Endodermal cell (in vitro differentiated cells): ENCODE measurements around the gene CD44. TPM values are rescaled to one million over a fixed set of nuclear protein-coding genes. Genes with fewer than 3 reads are reported as not detected.

Experiments used
- DNase-seq: peaks from one replicate; pipeline ENCODE4 v3.0.0-alpha.2; 2017
- H3K27ac ChIP-seq: 2 replicates; pipeline ENCODE4 v1.5.1; 2013; ENCODE audit warnings: mild to moderate bottlenecking, low read depth, low read length, moderate library complexity
- H3K27me3 ChIP-seq: 2 replicates; pipeline ENCODE4 v1.6.1; 2013; ENCODE audit warnings: mild to moderate bottlenecking, low read length, moderate library complexity; ENCODE audit not compliant: insufficient read depth, control insufficient read depth, poor library complexity, severe bottlenecking
- H3K36me3 ChIP-seq: 2 replicates; pipeline ENCODE4 v1.7.0; 2013; ENCODE audit warnings: mild to moderate bottlenecking, low read length, moderate library complexity; ENCODE audit not compliant: control insufficient read depth, insufficient read depth
- H3K4me1 ChIP-seq: one replicate; pipeline ENCODE4 v1.7.0; 2013; ENCODE audit warnings: low read length; ENCODE audit not compliant: control insufficient read depth, insufficient read depth
- H3K4me3 ChIP-seq: 2 replicates; pipeline ENCODE4 v1.5.1; 2013; ENCODE audit warnings: mild to moderate bottlenecking, low read length, moderate library complexity
- H3K9ac ChIP-seq: 2 replicates; pipeline ENCODE4 v1.6.1; 2013; ENCODE audit warnings: mild to moderate bottlenecking, low read length, moderate library complexity; ENCODE audit not compliant: poor library complexity, severe bottlenecking; ENCODE audit errors: extremely low read depth
- H3K9me3 ChIP-seq: 2 replicates; pipeline ENCODE4 v1.6.1; 2013; ENCODE audit warnings: mild to moderate bottlenecking, low read length, moderate library complexity; ENCODE audit not compliant: control insufficient read depth
- H3K27ac Mint-ChIP-seq: 2 replicates; pipeline ENCODE4 v1.8.0; 2020; ENCODE audit warnings: mixed read lengths
- H3K27me3 Mint-ChIP-seq: 2 replicates; pipeline ENCODE4 v1.8.0; 2021; ENCODE audit warnings: mild to moderate bottlenecking, mixed read lengths; ENCODE audit not compliant: insufficient read depth
- H3K36me3 Mint-ChIP-seq: 2 replicates; pipeline ENCODE4 v1.8.0; 2020; ENCODE audit warnings: low read depth, mixed read lengths
- H3K4me1 Mint-ChIP-seq: 2 replicates; pipeline ENCODE4 v1.8.0; 2020; ENCODE audit warnings: mixed read lengths
- H3K4me3 Mint-ChIP-seq: 2 replicates; pipeline ENCODE4 v1.8.0; 2020; ENCODE audit warnings: mild to moderate bottlenecking, moderate library complexity, mixed read lengths
- H3K9me3 Mint-ChIP-seq: 2 replicates; pipeline ENCODE4 v1.8.0; 2020; ENCODE audit warnings: mild to moderate bottlenecking, mixed read lengths
- CTCF ChIP-seq: fragments of 200-600 bp; sonication (generic); conservative IDR thresholded peaks from 2 replicates; pipeline ENCODE4 v1.5.0; 2021; ENCODE audit warnings: antibody characterized with exemption, mild to moderate bottlenecking
- WGBS, 2 experiments: methylation state at CpG; one replicate each; pipeline versions ENCODE4 v1.1.5 to v1.1.7; 2013; ENCODE audit warnings: missing lambda C conversion rate in 2 of 2, mixed read lengths in 1 of 2; ENCODE audit not compliant: insufficient coverage in 1 of 2, insufficient read length in 1 of 2; 5-methylcytosine and 5-hydroxymethylcytosine counted together
- total RNA-seq, 2 donors: library from RNA; stranded (reverse); fragmentation: NEBNext Ultra II Directional in 1 of 2; extraction: Animal tissue kit (Norgen Biotek cat#: 25700) in 1 of 2; gene quantifications; 2 replicates in 1 of 2; 3 replicates in 1 of 2; pipeline ENCODE4 v1.2.1, GENCODE V29; 2021

CD44 gene
- total RNA-seq, 2 donors from 2014 or later = 1.2 to 4.6 TPM

- Mint-ChIP-seq H3K27me3 (peaks cover 4% of the 10 kb centered on the region), H3K4me1 (no peaks in the 10 kb centered on the region), H3K9me3 (no peaks in the 10 kb centered on the region), H3K36me3 (no peaks in the 10 kb centered on the region), H3K4me3 (no peak overlapping the region), H3K27ac (no peak overlapping the region)
- 67% methylated on average over 2 of the region's 2 CpGs; no CpG with 5 or more reads in 1 of the 2 experiments for WGBS, 2 experiments
- Histone ChIP-seq H3K9ac (no peak overlapping the region), H3K27ac (no peak overlapping the region), H3K27me3 (no peaks in the 10 kb centered on the region), H3K4me3 (no peak overlapping the region), H3K36me3 (no peaks in the 10 kb centered on the region), H3K9me3 (no peaks in the 10 kb centered on the region), H3K4me1 (no peaks in the 10 kb centered on the region)
- DNase-seq = no peak
- no peak for TF ChIP-seq CTCF
Observed at GRCh38 chr11:35257281-35257680, 118.3 kb downstream of the CD44 start.

GRCh38 chr11:35259529-35259928, 120.6 kb downstream of the CD44 start:
- no peak for TF ChIP-seq CTCF
- no peak overlapping the region for H3K9ac ChIP-seq
- no peak for DNase-seq
- H3K27me3 ChIP-seq = no peaks in the 10 kb centered on the region
- Mint-ChIP-seq H3K27ac (no peak overlapping the region), H3K36me3 (no peaks in the 10 kb centered on the region), H3K4me3 (no peak overlapping the region), H3K27me3 (peaks cover 2% of the 10 kb centered on the region), H3K4me1 (no peaks in the 10 kb centered on the region), H3K9me3 (no peaks in the 10 kb centered on the region)
- no peak overlapping the region for H3K4me3 ChIP-seq
- no peaks in the 10 kb centered on the region for H3K9me3 ChIP-seq
- H3K27ac ChIP-seq = no peak overlapping the region
- WGBS, 2 experiments = 80 to 88% methylated on average over 1 of the region's 2 CpGs
- H3K4me1 ChIP-seq = no peaks in the 10 kb centered on the region
- H3K36me3 ChIP-seq = no peaks in the 10 kb centered on the region

GRCh38 chr11:35260342-35260985, 121.5 kb downstream of the CD44 start:
- H3K4me3 Mint-ChIP-seq = no peak overlapping the region
- no peak for TF ChIP-seq CTCF
- peaks cover under 1% of the 10 kb centered on the region for H3K4me1 Mint-ChIP-seq
- no peak overlapping the region for H3K27ac Mint-ChIP-seq
- Histone ChIP-seq H3K4me1 (peaks cover under 1% of the 10 kb centered on the region), H3K9me3 (no peaks in the 10 kb centered on the region), H3K4me3 (no peak overlapping the region), H3K36me3 (no peaks in the 10 kb centered on the region), H3K27me3 (no peaks in the 10 kb centered on the region), H3K9ac (no peak overlapping the region), H3K27ac (no peak overlapping the region)
- 86 to 90% methylated on average over 6 to 10 of the region's 10 CpGs for WGBS, 2 experiments
- no peak for DNase-seq
- H3K9me3 Mint-ChIP-seq = no peaks in the 10 kb centered on the region
- no peaks in the 10 kb centered on the region for H3K36me3 Mint-ChIP-seq
- H3K27me3 Mint-ChIP-seq = no peaks in the 10 kb centered on the region
